CD14-positive monocyte (primary cell): ENCODE data around the gene KLF14. TPM values are rescaled to one million over a fixed set of nuclear protein-coding genes. Genes with fewer than 3 reads are reported as not detected.

Experiments
- DNase-seq, 3 donors: peaks; one replicate each; pipeline ENCODE4 v3.0.0-alpha.2; 2011 to 2022
- H2AFZ ChIP-seq: 2 replicates; pipeline ENCODE4 v1.6.0; 2012; ENCODE audit warnings: mild to moderate bottlenecking, low read depth, low read length, inconsistent platforms; ENCODE audit not compliant: insufficient read depth, poor library complexity, severe bottlenecking
- H3K27ac ChIP-seq, 2 donors: 1 replicate in 1 of 2; 2 replicates in 1 of 2; pipeline ENCODE4 v1.5.1; 2012 to 2013; ENCODE audit warnings: low read length in 2 of 2, control low read depth in 1 of 2, inconsistent platforms in 1 of 2, low read depth in 1 of 2, mild to moderate bottlenecking in 1 of 2
- H3K27me3 ChIP-seq, 2 donors: one replicate each; pipeline versions ENCODE4 v1.6.0 to v1.6.1; 2011 to 2013; ENCODE audit warnings: low read length in 2 of 2; ENCODE audit not compliant: control insufficient read depth in 2 of 2, insufficient read depth in 2 of 2
- H3K36me3 ChIP-seq, 2 donors: replicated peaks in 1 of 2; 1 replicate in 1 of 2; 2 replicates in 1 of 2; pipeline versions ENCODE4 v1.5.1 to v1.6.1; 2012 to 2013; ENCODE audit warnings: low read length in 2 of 2, control low read depth in 1 of 2, inconsistent platforms in 1 of 2, mild to moderate bottlenecking in 1 of 2; ENCODE audit not compliant: insufficient read depth in 2 of 2, control insufficient read depth in 1 of 2
- H3K4me1 ChIP-seq, 2 donors: 1 replicate in 1 of 2; 2 replicates in 1 of 2; pipeline versions ENCODE4 v1.5.1 to v1.6.1; 2012 to 2013; ENCODE audit warnings: low read length in 2 of 2, control low read depth in 1 of 2, inconsistent platforms in 1 of 2, mild to moderate bottlenecking in 1 of 2, moderate library complexity in 1 of 2; ENCODE audit not compliant: insufficient read depth in 2 of 2, control insufficient read depth in 1 of 2
- H3K4me2 ChIP-seq: replicated peaks from 2 replicates; pipeline ENCODE3; 2012; ENCODE audit warnings: low read length, moderate library complexity, mild to moderate bottlenecking; ENCODE audit not compliant: poor library complexity, severe bottlenecking; ENCODE audit errors: extremely low read depth
- H3K4me3 ChIP-seq, 3 experiments: fragments of 200-600 bp in 1 of 3; sonication (generic) in 1 of 3; replicated peaks in 1 of 3; 1 replicate in 2 of 3; 2 replicates in 1 of 3; pipeline ENCODE4 v1.5.1; 2011 to 2013; ENCODE audit warnings: low read length in 3 of 3, mild to moderate bottlenecking in 3 of 3, control low read depth in 2 of 3, low read depth in 2 of 3, inconsistent platforms in 1 of 3, moderate library complexity in 1 of 3
- H3K79me2 ChIP-seq: 2 replicates; pipeline ENCODE4 v1.6.0; 2012; ENCODE audit warnings: mild to moderate bottlenecking, control low read depth, inconsistent platforms, low read length, moderate library complexity; ENCODE audit not compliant: insufficient read depth
- H3K9ac ChIP-seq: 2 replicates; pipeline ENCODE4 v1.6.0; 2017; ENCODE audit warnings: low read length, mild to moderate bottlenecking; ENCODE audit not compliant: insufficient read depth, poor library complexity, severe bottlenecking
- H3K9me3 ChIP-seq, 2 donors: replicated peaks in 1 of 2; 1 replicate in 1 of 2; 2 replicates in 1 of 2; pipeline versions ENCODE4 v1.5.1 to v1.6.1; 2012 to 2013; ENCODE audit warnings: low read length in 2 of 2, control low read depth in 1 of 2; ENCODE audit not compliant: control insufficient read depth in 1 of 2, insufficient read depth in 1 of 2
- H4K20me1 ChIP-seq: 2 replicates; pipeline ENCODE4 v1.6.0; 2012; ENCODE audit warnings: mild to moderate bottlenecking, low read length, control low read depth, moderate library complexity; ENCODE audit not compliant: insufficient read depth
- H3K27ac Mint-ChIP-seq, 7 donors: one replicate each; pipeline ENCODE4 v1.8.0; 2020; ENCODE audit warnings: mild to moderate bottlenecking in 7 of 7, mixed read lengths in 7 of 7, moderate library complexity in 6 of 7, inconsistent platforms in 2 of 7
- H3K27me3 Mint-ChIP-seq, 3 donors: one replicate each; pipeline ENCODE4 v1.8.0; 2021 to 2022; ENCODE audit warnings: low read depth in 3 of 3, mild to moderate bottlenecking in 3 of 3, mixed read lengths in 3 of 3, moderate library complexity in 3 of 3, inconsistent platforms in 1 of 3
- H3K36me3 Mint-ChIP-seq, 2 donors: one replicate each; pipeline ENCODE4 v1.8.0; 2020; ENCODE audit warnings: mixed read lengths in 2 of 2, inconsistent platforms in 1 of 2, mild to moderate bottlenecking in 1 of 2
- H3K4me1 Mint-ChIP-seq: one replicate; pipeline ENCODE4 v1.8.0; 2020; ENCODE audit warnings: mild to moderate bottlenecking, mixed read lengths
- H3K4me3 Mint-ChIP-seq, 2 donors: one replicate each; pipeline ENCODE4 v1.8.0; 2020; ENCODE audit warnings: mild to moderate bottlenecking in 2 of 2, mixed read lengths in 2 of 2, moderate library complexity in 1 of 2
- H3K9me3 Mint-ChIP-seq, 7 donors: one replicate each; pipeline ENCODE4 v1.8.0; 2020 to 2022; ENCODE audit warnings: mixed read lengths in 7 of 7, mild to moderate bottlenecking in 6 of 7, moderate library complexity in 6 of 7, inconsistent platforms in 2 of 7
- CTCF ChIP-seq: fragments of 200-600 bp; IDR thresholded peaks from one replicate; pipeline ENCODE4 v1.8.0; 2022; ENCODE audit warnings: antibody characterized with exemption, mild to moderate bottlenecking
- WGBS: methylation state at CpG from one replicate; pipeline ENCODE4 v1.1.5; 2013; ENCODE audit warnings: missing lambda C conversion rate; ENCODE audit not compliant: insufficient coverage; 5-methylcytosine and 5-hydroxymethylcytosine counted together
- intact Hi-C, 2 donors: fragments of 100-400 bp; cut with micrococcal nuclease; formaldehyde crosslinking; loops; one replicate each; pipeline versions ENCODE4 v1.15.0 to v1.15.1; 2023
- polyA plus RNA-seq, 3 donors: library from polyadenylated mRNA; depleted of rRNA in 1 of 3; unstranded in 2 of 3; stranded (reverse) in 1 of 3; fragments of 300-500 nt in 2 of 3; fragments of >200 nt in 1 of 3; fragmentation: Illumina TruSeq in 2 of 3; gene quantifications; 1 replicate in 2 of 3; 2 replicates in 1 of 3; pipeline ENCODE4 v1.2.3, GENCODE V29; 2012 to 2021

The KLF14 gene
- polyA plus RNA-seq, 3 donors: 0.09 TPM; not detected in 2

- no peaks in the 10 kb centered on the region for H3K36me3 ChIP-seq
- H3K4me2 ChIP-seq: no peak overlapping the region
- no peak overlapping the region for H2AFZ ChIP-seq
- H3K9ac ChIP-seq: no peak overlapping the region
- Mint-ChIP-seq H3K9me3 (no peaks in the 10 kb centered on the region), H3K4me1 (no peaks in the 10 kb centered on the region), H3K27me3 (peaks cover 19 to 39% (median 34%) of the 10 kb centered on the region in 3 donors), H3K36me3 (no peaks in the 10 kb centered on the region), H3K4me3 (peak overlapping the region in 1 of 2 donors; percentile 37), H3K27ac (no peak overlapping the region)
- H3K4me3 ChIP-seq: no peak overlapping the region
- H4K20me1 ChIP-seq: no peaks in the 10 kb centered on the region
- no CpG with 5 or more reads among the region's 4 CpGs for WGBS
- DNase-seq: no peak
- no peaks in the 10 kb centered on the region for H3K79me2 ChIP-seq
- no peaks in the 10 kb centered on the region for H3K4me1 ChIP-seq
- no peaks in the 10 kb centered on the region for H3K9me3 ChIP-seq
- no peak overlapping the region for H3K27ac ChIP-seq
- intact Hi-C loops: no loop called here
- no peak for TF ChIP-seq CTCF
- peaks cover 34 to 48% of the 10 kb centered on the region in 2 donors for H3K27me3 ChIP-seq
Measured at GRCh38 chr7:130723784-130724183, 10.2 kb downstream of the KLF14 start.

GRCh38 chr7:130721486-130722277, 12.3 kb downstream of the KLF14 start:
- Mint-ChIP-seq H3K4me3 (no peak overlapping the region), H3K27ac (no peak overlapping the region), H3K27me3 (peaks cover 13 to 32% (median 26%) of the 10 kb centered on the region in 3 donors), H3K36me3 (no peaks in the 10 kb centered on the region), H3K9me3 (no peaks in the 10 kb centered on the region), H3K4me1 (no peaks in the 10 kb centered on the region)
- Histone ChIP-seq H2AFZ (no peak overlapping the region), H3K9ac (no peak overlapping the region), H3K36me3 (no peaks in the 10 kb centered on the region), H3K9me3 (no peaks in the 10 kb centered on the region), H4K20me1 (no peaks in the 10 kb centered on the region), H3K79me2 (no peaks in the 10 kb centered on the region), H3K4me2 (no peak overlapping the region), H3K4me1 (no peaks in the 10 kb centered on the region), H3K4me3 (no peak overlapping the region), H3K27me3 (peaks cover 32 to 41% of the 10 kb centered on the region in 2 donors), H3K27ac (no peak overlapping the region)
- DNase-seq: peak; percentile 30 to 39 (median 35)
- TF ChIP-seq CTCF: peak; percentile 40
- 47% methylated on average over 3 of the region's 5 CpGs for WGBS
- intact Hi-C loops: no loop called here
